T47D (cell line): ENCODE data around the gene ANO8.

Experiments used
- DNase-seq, 2 experiments: peaks; one replicate each; pipeline versions ENCODE4 v3.0.0 to v3.0.0-alpha.2; 2011 to 2012; ENCODE audit warnings: low read depth in 1 of 2, low spot score in 1 of 2
- JUND ChIP-seq: IDR thresholded peaks from 2 replicates; pipeline ENCODE4 v1.6.1; 2012; ENCODE audit warnings: low read depth
- in situ Hi-C: cut with HindIII; loops from 2 replicates; pipeline ENCODE4 v1.10.0; 2016; ENCODE audit warnings: low sequenced_read_pairs, low pct_unique_long_range_greater_than_20kb

The ANO8 gene

GRCh38 chr19:17323300-17323963 lies 11.2 kb downstream of the ANO8 start:
- TF ChIP-seq JUND: no peak
- in situ Hi-C loops: no loop called here
- no peak for DNase-seq

GRCh38 chr19:17322854-17323253 lies 11.8 kb downstream of the ANO8 start:
- TF ChIP-seq JUND: no peak
- DNase-seq: no peak
- in situ Hi-C loops: no loop called here

- DNase-seq: no peak
- in situ Hi-C loops: no loop called here
- TF ChIP-seq JUND: no peak
These were observed 12.8 kb downstream of the ANO8 start for GRCh38 chr19:17321655-17322489.

GRCh38 chr19:17320435-17320834 lies 14.2 kb downstream of the ANO8 start:
- in situ Hi-C loops: no loop called here
- TF ChIP-seq JUND: no peak
- no peak for DNase-seq

- in situ Hi-C loops: no loop called here
- TF ChIP-seq JUND: no peak
- DNase-seq: no peak
These were observed 15.0 kb downstream of the ANO8 start for GRCh38 chr19:17319473-17320238.

- no peak for TF ChIP-seq JUND
- in situ Hi-C loops: no loop called here
- no peak for DNase-seq
These were observed 15.7 kb downstream of the ANO8 start for GRCh38 chr19:17318966-17319365.

- no peak for TF ChIP-seq JUND
- no peak for DNase-seq
- in situ Hi-C loops: no loop called here
These were observed 20.6 kb downstream of the ANO8 start for GRCh38 chr19:17314007-17314593.

- in situ Hi-C loops: no loop called here
- no peak for DNase-seq
- no peak for TF ChIP-seq JUND
These were observed 22.2 kb downstream of the ANO8 start for GRCh38 chr19:17312189-17313113.

GRCh38 chr19:17311455-17312188 lies 23.0 kb downstream of the ANO8 start:
- no peak for TF ChIP-seq JUND
- in situ Hi-C loops: no loop called here
- no peak for DNase-seq

GRCh38 chr19:17309965-17310461 lies 24.6 kb downstream of the ANO8 start:
- no peak for TF ChIP-seq JUND
- no peak for DNase-seq
- in situ Hi-C loops: no loop called here
